Coronary artery (tissue), 2 donors: Measurements from ENCODE around the gene SFXN2.
A peak's percentile ranks its signal among the peaks of the same experiment; 100 is the strongest.
"Not testable (repeated sequence)": the region's sequence is repeated elsewhere in the genome, so short reads cannot be mapped to it uniquely, and the experiment has no call there.

Experiments used
- DNase-seq: peaks from one replicate; pipeline ENCODE4 v3.0.0-alpha.2; 2017; ENCODE audit warnings: low spot score
- H3K27ac ChIP-seq, 2 donors: fragments of 200-600 bp; sonication (generic); one replicate each; pipeline ENCODE4 v1.5.1; 2016 to 2019
- H3K4me3 ChIP-seq: fragments of 200-600 bp; sonication (generic); 2 replicates; pipeline ENCODE4 v1.5.1; 2016; ENCODE audit warnings: mild to moderate bottlenecking, moderate library complexity
- CTCF ChIP-seq: fragments of 200-600 bp; sonication (generic); IDR thresholded peaks from one replicate; pipeline ENCODE4 v1.5.1; 2019; ENCODE audit warnings: antibody characterized with exemption

The SFXN2 gene

GRCh38 chr10:102712843-102713538, 1.4 kb upstream of the SFXN2 start:
- TF ChIP-seq CTCF, result no peak
- Histone ChIP-seq H3K27ac (peak overlapping the region; percentile 82 to 90), H3K4me3 (peak overlapping the region; percentile 94)
- DNase-seq, result no peak

- no peak for DNase-seq
- H3K27ac ChIP-seq, result peak overlapping the region; percentile 82 to 90
- peak overlapping the region; percentile 94 for H3K4me3 ChIP-seq
- TF ChIP-seq CTCF, result peak; percentile 3
Measured at GRCh38 chr10:102713539-102713813, 960 bp upstream of the SFXN2 start.

- no peak for TF ChIP-seq CTCF
- peak; percentile 98 for DNase-seq
- peak within 1 kb of the TSS; percentile 82 to 90 for H3K27ac ChIP-seq
- peak within 1 kb of the TSS; percentile 94 for H3K4me3 ChIP-seq
Measured at GRCh38 chr10:102713814-102714620, 419 bp upstream of the SFXN2 start, which contains the start of gene ARL3. Gene ARL3 (minus strand): TSS chr10:102714397. CDS start chr10:102714275, 122 bp downstream.

GRCh38 chr10:102715880-102716279, 1.4 kb downstream of the SFXN2 start:
- Histone ChIP-seq H3K4me3 (no peak overlapping the region), H3K27ac (no peak overlapping the region)
- no peak for DNase-seq
- no peak for TF ChIP-seq CTCF

- H3K4me3 ChIP-seq, H3K27ac ChIP-seq, DNase-seq: not testable (repeated sequence)
Measured at GRCh38 chr10:102716900-102717565, 2.6 kb downstream of the SFXN2 start.

- no peak overlapping the region for H3K4me3 ChIP-seq
- H3K27ac ChIP-seq, result no peak overlapping the region
- no peak for DNase-seq
- TF ChIP-seq CTCF, result no peak
Measured at GRCh38 chr10:102718220-102718619, 3.8 kb downstream of the SFXN2 start.

- TF ChIP-seq CTCF, result no peak
- Histone ChIP-seq H3K4me3 (no peak overlapping the region), H3K27ac (no peak overlapping the region)
Measured at GRCh38 chr10:102720337-102720736, 5.9 kb downstream of the SFXN2 start.

More at GRCh38 chr10:102720337-102720736, 5.9 kb downstream of the SFXN2 start:
- no peak for DNase-seq
